HepG2 (cell line): Measurements from ENCODE around the gene NAXD. TPM values are rescaled to one million over a fixed set of nuclear protein-coding genes. Genes with fewer than 3 reads are reported as not detected.

Source experiments
- AGO2 ChIP-seq: fragments of 200-400 bp; formaldehyde crosslinking; optimal IDR thresholded peaks from 2 replicates; pipeline ENCODE3; 2017; ENCODE audit warnings: mild to moderate bottlenecking, low read depth, low read length, moderate library complexity
- FOXJ3 ChIP-seq: sonication (generic); formaldehyde crosslinking; IDR thresholded peaks from 2 replicates; pipeline ENCODE4 v1.4.0; 2020; ENCODE audit warnings: missing genetic modification reagents, mild to moderate bottlenecking, borderline replicate concordance
- ZMYM3 ChIP-seq: sonication (generic); formaldehyde crosslinking; IDR thresholded peaks from 2 replicates; pipeline ENCODE4 v1.5.1; 2020; ENCODE audit warnings: mild to moderate bottlenecking, missing genetic modification reagents
- ZNF329 ChIP-seq: sonication (generic); formaldehyde crosslinking; IDR thresholded peaks from 2 replicates; pipeline ENCODE4 v1.9.0; 2021; ENCODE audit warnings: low read depth, mild to moderate bottlenecking, missing genetic modification reagents
- ZNF747 ChIP-seq: sonication (generic); formaldehyde crosslinking; IDR thresholded peaks from 2 replicates; pipeline ENCODE4 v1.8.1; 2023; ENCODE audit warnings: missing genetic modification reagents, mild to moderate bottlenecking, borderline replicate concordance
- ZSCAN21 ChIP-seq: sonication (generic); formaldehyde crosslinking; IDR thresholded peaks from 2 replicates; pipeline ENCODE4 v1.8.0; 2022; ENCODE audit warnings: mild to moderate bottlenecking, missing genetic modification reagents, moderate library complexity, borderline replicate concordance
- polyA plus RNA-seq, 8 experiments: library from polyadenylated mRNA; depleted of rRNA in 3 of 8; stranded (reverse) in 7 of 8; unstranded in 1 of 8; fragments of >200 nt; fragmentation: Illumina TruSeq in 4 of 8; extraction: Trizol in 4 of 8; gene quantifications; 2 replicates each; pipeline versions ENCODE4 v1.2.1 to v1.2.3, GENCODE V29; 2011 to 2016; ENCODE audit warnings: low read depth in 4 of 8, missing spikeins in 1 of 8, mixed read lengths in 1 of 8; ENCODE audit not compliant: insufficient read depth in 1 of 8
- total RNA-seq, 5 experiments: library from RNA; depleted of rRNA; stranded (reverse); fragments of >200 nt; fragmentation: Illumina TruSeq; extraction: Trizol; gene quantifications; 2 replicates each; pipeline ENCODE4 v1.2.3, GENCODE V29; 2016; ENCODE audit warnings: low read depth in 1 of 5
- TF ChIP-seq, protein P1 (sequence below): sonication (generic); formaldehyde crosslinking; IDR thresholded peaks from 2 replicates; pipeline ENCODE4 v1.4.0; 2020; ENCODE audit warnings: missing genetic modification reagents, mild to moderate bottlenecking, borderline replicate concordance
- TF ChIP-seq, protein P2 (sequence below): sonication (generic); formaldehyde crosslinking; IDR thresholded peaks from 2 replicates; pipeline ENCODE4 v1.4.0; 2020; ENCODE audit warnings: missing genetic modification reagents
- TF ChIP-seq, protein P3 (sequence below): sonication (generic); formaldehyde crosslinking; IDR thresholded peaks from 2 replicates; pipeline ENCODE4 v1.9.0; 2021; ENCODE audit warnings: mild to moderate bottlenecking, missing genetic modification reagents
- TF ChIP-seq, protein P4 (sequence below): IDR thresholded peaks from 2 replicates; pipeline ENCODE4 v1.6.1; 2016; ENCODE audit warnings: low read depth

The NAXD gene
- total and polyA plus RNA-seq, 2 of the 13 experiments (the other 11 are each of a cell fraction or from before 2014, with no cell fraction given) = 19.0 to 23.2 TPM

DNA sequence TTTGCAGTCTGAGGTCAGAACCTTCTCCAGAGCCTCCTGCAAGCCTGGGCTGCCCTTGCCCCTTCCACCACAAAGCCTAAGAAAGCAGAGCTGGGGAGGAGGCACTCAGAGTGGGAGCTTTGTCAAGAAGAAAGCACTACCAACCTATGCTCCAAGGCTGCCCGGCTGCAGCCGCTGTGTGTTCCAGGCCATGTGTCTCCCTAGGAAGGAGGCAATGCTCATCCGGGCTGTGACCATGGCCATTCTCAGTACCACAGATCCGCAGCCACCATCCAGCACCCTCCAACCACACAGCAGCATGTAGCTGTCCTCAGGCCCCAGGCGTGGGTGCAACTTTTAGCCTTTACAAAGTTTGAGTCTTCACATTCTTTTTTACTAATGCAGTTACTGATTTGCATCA is 68.6 kb downstream of the NAXD start (continued):
- TF ChIP-seq, protein P1, sequence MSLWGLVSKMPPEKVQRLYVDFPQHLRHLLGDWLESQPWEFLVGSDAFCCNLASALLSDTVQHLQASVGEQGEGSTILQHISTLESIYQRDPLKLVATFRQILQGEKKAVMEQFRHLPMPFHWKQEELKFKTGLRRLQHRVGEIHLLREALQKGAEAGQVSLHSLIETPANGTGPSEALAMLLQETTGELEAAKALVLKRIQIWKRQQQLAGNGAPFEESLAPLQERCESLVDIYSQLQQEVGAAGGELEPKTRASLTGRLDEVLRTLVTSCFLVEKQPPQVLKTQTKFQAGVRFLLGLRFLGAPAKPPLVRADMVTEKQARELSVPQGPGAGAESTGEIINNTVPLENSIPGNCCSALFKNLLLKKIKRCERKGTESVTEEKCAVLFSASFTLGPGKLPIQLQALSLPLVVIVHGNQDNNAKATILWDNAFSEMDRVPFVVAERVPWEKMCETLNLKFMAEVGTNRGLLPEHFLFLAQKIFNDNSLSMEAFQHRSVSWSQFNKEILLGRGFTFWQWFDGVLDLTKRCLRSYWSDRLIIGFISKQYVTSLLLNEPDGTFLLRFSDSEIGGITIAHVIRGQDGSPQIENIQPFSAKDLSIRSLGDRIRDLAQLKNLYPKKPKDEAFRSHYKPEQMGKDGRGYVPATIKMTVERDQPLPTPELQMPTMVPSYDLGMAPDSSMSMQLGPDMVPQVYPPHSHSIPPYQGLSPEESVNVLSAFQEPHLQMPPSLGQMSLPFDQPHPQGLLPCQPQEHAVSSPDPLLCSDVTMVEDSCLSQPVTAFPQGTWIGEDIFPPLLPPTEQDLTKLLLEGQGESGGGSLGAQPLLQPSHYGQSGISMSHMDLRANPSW = no peak
- TF ChIP-seq ZSCAN21 (CRISPR knock-in tag) = 0 out of 2 replicates have a peak, but pooled peaks have one; percentile 53
- no peak for TF ChIP-seq FOXJ3
- TF ChIP-seq ZNF329 = no peak
- TF ChIP-seq, protein P2, sequence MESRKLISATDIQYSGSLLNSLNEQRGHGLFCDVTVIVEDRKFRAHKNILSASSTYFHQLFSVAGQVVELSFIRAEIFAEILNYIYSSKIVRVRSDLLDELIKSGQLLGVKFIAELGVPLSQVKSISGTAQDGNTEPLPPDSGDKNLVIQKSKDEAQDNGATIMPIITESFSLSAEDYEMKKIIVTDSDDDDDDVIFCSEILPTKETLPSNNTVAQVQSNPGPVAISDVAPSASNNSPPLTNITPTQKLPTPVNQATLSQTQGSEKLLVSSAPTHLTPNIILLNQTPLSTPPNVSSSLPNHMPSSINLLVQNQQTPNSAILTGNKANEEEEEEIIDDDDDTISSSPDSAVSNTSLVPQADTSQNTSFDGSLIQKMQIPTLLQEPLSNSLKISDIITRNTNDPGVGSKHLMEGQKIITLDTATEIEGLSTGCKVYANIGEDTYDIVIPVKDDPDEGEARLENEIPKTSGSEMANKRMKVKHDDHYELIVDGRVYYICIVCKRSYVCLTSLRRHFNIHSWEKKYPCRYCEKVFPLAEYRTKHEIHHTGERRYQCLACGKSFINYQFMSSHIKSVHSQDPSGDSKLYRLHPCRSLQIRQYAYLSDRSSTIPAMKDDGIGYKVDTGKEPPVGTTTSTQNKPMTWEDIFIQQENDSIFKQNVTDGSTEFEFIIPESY (CRISPR knock-in tag) = peak; percentile 11; the same call in 1 of the 2 replicates
- TF ChIP-seq, protein P3, sequence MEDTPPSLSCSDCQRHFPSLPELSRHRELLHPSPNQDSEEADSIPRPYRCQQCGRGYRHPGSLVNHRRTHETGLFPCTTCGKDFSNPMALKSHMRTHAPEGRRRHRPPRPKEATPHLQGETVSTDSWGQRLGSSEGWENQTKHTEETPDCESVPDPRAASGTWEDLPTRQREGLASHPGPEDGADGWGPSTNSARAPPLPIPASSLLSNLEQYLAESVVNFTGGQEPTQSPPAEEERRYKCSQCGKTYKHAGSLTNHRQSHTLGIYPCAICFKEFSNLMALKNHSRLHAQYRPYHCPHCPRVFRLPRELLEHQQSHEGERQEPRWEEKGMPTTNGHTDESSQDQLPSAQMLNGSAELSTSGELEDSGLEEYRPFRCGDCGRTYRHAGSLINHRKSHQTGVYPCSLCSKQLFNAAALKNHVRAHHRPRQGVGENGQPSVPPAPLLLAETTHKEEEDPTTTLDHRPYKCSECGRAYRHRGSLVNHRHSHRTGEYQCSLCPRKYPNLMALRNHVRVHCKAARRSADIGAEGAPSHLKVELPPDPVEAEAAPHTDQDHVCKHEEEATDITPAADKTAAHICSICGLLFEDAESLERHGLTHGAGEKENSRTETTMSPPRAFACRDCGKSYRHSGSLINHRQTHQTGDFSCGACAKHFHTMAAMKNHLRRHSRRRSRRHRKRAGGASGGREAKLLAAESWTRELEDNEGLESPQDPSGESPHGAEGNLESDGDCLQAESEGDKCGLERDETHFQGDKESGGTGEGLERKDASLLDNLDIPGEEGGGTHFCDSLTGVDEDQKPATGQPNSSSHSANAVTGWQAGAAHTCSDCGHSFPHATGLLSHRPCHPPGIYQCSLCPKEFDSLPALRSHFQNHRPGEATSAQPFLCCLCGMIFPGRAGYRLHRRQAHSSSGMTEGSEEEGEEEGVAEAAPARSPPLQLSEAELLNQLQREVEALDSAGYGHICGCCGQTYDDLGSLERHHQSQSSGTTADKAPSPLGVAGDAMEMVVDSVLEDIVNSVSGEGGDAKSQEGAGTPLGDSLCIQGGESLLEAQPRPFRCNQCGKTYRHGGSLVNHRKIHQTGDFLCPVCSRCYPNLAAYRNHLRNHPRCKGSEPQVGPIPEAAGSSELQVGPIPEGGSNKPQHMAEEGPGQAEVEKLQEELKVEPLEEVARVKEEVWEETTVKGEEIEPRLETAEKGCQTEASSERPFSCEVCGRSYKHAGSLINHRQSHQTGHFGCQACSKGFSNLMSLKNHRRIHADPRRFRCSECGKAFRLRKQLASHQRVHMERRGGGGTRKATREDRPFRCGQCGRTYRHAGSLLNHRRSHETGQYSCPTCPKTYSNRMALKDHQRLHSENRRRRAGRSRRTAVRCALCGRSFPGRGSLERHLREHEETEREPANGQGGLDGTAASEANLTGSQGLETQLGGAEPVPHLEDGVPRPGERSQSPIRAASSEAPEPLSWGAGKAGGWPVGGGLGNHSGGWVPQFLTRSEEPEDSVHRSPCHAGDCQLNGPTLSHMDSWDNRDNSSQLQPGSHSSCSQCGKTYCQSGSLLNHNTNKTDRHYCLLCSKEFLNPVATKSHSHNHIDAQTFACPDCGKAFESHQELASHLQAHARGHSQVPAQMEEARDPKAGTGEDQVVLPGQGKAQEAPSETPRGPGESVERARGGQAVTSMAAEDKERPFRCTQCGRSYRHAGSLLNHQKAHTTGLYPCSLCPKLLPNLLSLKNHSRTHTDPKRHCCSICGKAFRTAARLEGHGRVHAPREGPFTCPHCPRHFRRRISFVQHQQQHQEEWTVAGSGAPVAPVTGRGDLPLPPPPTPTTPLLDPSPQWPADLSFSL (CRISPR knock-in tag) = no peak
- TF ChIP-seq ZNF747 (CRISPR knock-in tag) = no peak
- TF ChIP-seq ZMYM3 (CRISPR knock-in tag) = 0 out of 2 replicates have a peak, but pooled peaks have one; percentile 29
- TF ChIP-seq AGO2 = peak; percentile 21
- TF ChIP-seq, protein P4, sequence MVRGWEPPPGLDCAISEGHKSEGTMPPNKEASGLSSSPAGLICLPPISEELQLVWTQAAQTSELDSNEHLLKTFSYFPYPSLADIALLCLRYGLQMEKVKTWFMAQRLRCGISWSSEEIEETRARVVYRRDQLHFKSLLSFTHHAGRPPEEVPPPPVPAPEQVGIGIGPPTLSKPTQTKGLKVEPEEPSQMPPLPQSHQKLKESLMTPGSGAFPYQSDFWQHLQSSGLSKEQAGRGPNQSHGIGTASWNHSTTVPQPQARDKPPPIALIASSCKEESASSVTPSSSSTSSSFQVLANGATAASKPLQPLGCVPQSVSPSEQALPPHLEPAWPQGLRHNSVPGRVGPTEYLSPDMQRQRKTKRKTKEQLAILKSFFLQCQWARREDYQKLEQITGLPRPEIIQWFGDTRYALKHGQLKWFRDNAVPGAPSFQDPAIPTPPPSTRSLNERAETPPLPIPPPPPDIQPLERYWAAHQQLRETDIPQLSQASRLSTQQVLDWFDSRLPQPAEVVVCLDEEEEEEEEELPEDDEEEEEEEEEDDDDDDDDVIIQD (CRISPR knock-in tag) = no peak
